Frontal cortex (tissue), 4 donors: ENCODE measurements around the gene PRKCSH. TPM values are rescaled to one million over a fixed set of nuclear protein-coding genes. Genes with fewer than 3 reads are reported as not detected.
A peak's percentile ranks its signal among the peaks of the same experiment; 100 is the strongest.
"Not testable (repeated sequence)": the region's sequence is repeated elsewhere in the genome, so short reads cannot be mapped to it uniquely, and the experiment has no call there.

Experiments
- DNase-seq, 2 donors: peaks; one replicate each; pipeline ENCODE4 v3.0.0; 2012; ENCODE audit warnings: low spot score in 2 of 2
- FAIRE-seq: peaks from 2 replicates; lab custom pipeline; 2012; peaks lifted over from hg19 to GRCh38; lab: Jason Lieb, UNC
- total RNA-seq: library from RNA; depleted of rRNA; stranded (reverse); fragments of >200 nt; gene quantifications from one replicate; pipeline ENCODE4 v1.2.3, GENCODE V29; 2014
- donor health status: control.
- donor health status: control.
- donor health status: control.

Gene PRKCSH, protein sequence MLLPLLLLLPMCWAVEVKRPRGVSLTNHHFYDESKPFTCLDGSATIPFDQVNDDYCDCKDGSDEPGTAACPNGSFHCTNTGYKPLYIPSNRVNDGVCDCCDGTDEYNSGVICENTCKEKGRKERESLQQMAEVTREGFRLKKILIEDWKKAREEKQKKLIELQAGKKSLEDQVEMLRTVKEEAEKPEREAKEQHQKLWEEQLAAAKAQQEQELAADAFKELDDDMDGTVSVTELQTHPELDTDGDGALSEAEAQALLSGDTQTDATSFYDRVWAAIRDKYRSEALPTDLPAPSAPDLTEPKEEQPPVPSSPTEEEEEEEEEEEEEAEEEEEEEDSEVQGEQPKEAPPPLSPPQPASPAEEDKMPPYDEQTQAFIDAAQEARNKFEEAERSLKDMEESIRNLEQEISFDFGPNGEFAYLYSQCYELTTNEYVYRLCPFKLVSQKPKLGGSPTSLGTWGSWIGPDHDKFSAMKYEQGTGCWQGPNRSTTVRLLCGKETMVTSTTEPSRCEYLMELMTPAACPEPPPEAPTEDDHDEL
- total RNA-seq: 39.1 TPM

DNA sequence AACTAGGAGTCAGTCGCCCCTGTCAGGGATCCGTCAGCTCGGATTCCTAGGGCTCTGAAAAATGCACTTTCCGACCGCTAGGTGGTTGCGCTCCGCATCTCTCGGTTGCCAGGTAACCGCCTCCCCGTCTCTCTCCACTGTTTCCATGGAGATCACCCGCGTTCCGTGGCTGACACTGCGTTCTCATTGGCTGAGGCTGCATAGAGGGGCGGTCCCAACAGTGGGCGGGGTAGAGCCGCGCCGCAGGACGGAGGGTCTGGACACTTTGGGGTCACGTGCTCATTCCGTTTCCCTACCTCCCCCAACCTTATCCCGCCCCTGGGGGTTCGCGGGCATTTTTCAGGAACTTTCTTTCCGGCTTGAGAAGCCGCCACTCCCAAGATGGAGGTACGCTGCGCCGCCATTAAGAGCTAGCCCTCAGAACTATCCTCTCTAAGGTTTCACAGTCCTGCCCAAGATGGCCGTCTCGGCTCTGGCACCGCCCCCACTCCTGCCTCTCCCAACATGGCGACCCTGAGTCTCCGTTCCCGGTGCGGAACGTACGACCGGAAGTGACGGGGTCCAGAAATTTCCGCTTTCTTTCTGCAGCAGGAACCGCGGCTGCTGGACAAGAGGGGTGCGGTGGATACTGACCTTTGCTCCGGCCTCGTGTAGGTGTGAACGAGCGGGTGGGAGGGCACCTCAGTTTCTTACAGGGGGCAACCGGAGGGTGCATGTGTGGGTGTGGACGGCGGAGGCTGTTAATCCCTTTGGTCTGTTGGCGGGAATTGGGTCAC is at the start of gene PRKCSH, which contains the start of gene ODAD3:
Gene PRKCSH, plus strand, starts transcription at position 579 of the 776 bp plus-strand sequence. CDS start 483 bp downstream, outside the sequence.
Gene ODAD3, minus strand, starts transcription at position 65 of the 776 bp plus-strand sequence. CDS start 105 bp downstream, outside the sequence.
- FAIRE-seq: peak; percentile 99
- peak; percentile 95 to 98 for DNase-seq

DNA sequence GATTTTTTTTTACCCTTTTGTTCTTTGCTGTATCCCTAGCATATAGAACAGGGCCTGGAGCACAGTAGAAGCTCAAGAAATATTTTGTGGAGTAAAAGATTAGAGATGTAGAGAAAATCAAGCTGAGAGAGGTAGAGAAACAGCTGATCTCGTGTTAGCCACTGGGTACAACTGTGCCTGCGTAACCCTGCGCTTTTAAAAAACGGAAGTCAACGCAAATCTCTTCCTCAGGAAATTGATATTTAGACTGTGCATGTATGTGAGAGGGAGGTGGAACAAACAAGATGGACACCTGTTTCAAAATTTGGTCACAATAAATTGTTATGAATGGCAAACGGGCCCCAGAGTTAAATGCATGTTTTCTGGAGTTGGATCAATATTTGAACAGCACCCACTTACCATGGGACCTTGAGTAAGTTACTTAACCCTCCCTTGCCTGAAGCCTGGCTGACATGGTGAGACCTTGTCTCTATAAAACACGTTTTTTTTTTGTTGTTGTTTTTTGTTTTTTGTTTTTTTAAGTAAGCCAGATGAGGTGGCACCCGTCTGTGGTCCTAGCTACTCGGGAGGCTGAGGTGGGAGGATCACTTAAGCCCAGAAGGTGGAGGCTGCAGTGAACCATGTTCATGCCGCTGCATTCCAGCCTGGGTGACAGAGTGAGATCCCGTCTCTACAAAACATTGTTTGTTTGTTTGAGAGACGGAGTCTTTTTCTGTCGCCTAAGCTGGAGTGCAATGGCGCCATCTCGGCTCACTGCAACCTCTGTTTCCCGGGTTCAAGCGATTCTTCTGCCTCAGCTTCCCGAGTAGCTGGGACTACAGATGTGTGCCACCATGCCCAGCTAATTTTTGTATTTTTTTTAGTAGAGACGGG is 48.0 kb upstream of the PRKCSH start:
- no peak for FAIRE-seq
- DNase-seq: no peak

DNA sequence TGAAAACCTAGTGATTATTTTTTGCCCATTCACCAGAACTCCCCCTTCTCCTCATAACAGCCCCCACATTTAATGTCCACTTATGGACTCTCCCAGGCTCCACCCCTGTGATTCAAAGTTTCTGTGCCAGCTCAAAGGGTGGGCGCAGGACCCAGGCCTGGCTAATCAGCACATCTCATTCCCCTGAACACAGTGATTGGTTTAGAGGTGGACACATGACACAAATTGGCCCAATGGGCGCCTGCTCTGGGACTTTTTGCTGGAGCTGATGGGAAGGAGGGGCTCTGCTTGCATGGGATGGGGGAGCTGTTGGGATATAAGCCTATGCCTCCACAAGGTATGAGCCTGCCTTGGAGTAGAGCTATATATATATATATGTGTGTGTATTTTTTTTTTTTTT is 45.1 kb upstream of the PRKCSH start:
- DNase-seq (no peak), FAIRE-seq (no peak)

DNA sequence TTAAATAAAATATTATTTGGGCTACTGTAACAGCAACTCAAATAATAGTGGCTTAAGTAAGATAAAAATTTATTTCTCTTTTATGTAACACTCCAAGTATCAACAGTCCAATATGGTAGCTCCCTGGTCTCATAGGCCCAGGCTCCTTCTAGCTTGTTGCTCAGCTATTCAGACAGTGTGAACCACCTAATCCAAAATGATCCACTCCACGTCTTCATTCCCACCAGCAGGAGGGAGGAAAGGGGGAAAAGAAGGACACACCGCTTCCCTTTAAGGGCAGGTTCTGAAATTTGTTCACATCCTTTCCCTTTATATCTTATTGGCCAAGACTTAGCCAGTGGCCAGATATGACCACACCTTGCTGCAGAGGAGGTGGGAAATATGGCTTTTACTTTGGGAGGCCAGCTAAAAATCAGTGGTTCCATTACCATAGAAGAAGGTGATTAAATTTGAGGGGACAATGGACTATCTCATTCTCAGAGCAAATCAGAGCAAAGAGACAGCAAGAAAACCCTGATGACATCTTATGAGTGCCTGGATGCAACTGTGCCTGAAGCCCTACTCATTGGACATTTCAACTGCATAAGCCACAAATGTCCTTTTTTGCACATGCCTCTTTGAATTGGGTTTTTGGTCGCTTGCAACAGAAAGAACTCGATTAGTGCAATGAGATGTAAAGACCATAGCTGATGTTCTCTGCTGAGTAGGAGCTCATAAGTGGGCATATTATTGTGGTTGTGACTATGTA is 44.3 kb upstream of the PRKCSH start:
- FAIRE-seq (no peak), DNase-seq (no peak)

DNA sequence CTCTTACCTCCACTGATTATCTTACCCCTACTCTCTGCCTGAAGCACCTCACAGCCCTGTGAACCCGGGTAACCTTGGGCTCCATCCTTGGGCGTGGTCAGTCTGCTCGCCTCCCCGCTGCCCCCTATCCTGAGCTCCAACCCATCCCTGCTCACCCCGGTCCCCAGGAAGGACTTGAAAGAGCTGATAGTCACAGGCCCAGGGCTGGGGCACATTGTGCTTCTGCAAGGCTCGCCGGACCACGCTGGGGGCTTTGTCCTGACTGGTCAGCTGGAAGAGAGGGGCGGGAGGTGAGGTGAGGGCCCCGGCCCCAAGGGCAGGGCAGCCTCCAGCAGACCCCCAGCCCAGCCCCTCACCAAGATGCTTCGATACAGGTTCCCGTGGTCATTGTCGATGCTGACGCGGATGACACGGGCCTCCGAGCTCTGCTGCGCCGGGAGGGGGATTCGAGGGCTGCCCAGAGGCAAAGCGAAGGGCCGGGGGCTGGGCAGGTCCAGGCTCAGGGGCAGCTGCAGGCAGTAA is 38.3 kb upstream of the PRKCSH start:
- FAIRE-seq (no peak), DNase-seq (no peak)

DNA sequence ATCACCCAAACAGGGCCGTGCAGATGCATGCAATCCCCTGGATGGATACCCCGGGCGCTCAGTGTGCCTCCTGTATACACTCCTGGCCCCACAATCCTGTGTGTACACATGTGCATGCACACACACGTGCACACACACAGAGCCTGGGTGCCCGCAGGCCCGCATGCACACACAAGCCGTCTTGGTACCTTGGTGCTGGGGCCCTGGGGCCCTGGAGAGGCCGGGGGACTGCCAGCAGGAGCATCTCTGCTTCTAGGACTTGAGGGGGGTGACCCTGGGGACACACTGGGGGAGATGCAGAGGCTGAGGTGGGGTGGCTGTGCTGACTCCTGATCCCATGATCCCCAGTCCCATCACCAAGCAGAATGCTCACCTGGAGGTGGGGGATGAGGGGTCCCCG is 35.8 kb upstream of the PRKCSH start:
- FAIRE-seq (no peak), DNase-seq (no peak)

DNA sequence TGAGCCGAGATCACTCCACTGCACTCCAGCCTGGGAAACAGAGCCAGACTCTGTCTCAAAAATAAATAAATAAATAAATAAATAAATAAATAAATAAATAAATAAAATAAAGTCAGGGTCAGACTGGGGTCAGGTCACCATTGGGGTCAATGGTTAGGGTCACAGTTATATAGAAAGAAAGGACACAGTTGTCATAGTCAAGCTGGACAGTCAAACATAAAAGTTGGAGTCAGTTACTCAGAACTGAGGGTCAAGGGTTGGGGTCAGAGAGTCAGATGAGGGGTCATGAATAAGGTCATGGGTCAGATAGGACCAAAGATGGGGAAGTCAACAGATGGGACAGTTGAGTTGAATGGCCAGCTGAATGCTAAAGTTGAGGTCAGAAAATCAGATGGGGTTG is 34.6 kb upstream of the PRKCSH start:
- DNase-seq (no peak), FAIRE-seq (no peak)

DNA sequence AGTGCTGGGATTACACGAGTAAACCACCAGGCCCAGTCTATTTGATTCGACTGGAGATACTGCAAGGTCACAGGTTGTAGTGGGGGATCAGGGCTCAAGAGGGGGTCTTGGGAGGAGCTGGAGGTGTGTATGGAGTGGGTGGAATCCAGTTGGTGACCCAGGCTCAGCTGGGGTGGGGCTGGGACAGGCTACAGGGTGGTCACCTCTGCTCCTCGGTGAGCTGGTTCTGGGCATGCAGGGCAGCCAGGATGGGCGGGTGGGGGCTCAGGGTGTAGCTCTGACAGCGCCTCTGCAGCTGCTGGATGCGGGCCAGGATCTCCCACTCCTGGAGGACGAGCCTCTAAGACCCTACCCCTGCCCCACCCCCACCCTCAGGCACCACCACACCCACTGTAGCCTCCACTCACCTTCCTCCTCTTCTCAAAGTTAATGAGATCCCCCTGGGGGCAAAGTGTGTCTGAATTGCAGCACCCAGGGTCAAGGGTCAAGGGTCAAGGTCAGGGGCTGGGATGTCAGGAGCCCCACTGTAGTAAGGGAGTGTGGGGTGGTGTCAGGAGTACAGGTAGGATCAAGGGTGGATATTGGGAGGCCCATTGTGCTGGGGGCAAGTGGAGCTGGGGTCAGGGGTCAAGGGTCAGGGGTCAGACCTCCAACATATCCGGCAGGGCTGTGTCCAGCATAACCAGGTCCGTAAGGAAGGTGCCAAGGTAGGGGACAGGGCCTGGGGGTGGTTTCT is 33.5 kb upstream of the PRKCSH start:
- no peak for FAIRE-seq
- no peak for DNase-seq

DNA sequence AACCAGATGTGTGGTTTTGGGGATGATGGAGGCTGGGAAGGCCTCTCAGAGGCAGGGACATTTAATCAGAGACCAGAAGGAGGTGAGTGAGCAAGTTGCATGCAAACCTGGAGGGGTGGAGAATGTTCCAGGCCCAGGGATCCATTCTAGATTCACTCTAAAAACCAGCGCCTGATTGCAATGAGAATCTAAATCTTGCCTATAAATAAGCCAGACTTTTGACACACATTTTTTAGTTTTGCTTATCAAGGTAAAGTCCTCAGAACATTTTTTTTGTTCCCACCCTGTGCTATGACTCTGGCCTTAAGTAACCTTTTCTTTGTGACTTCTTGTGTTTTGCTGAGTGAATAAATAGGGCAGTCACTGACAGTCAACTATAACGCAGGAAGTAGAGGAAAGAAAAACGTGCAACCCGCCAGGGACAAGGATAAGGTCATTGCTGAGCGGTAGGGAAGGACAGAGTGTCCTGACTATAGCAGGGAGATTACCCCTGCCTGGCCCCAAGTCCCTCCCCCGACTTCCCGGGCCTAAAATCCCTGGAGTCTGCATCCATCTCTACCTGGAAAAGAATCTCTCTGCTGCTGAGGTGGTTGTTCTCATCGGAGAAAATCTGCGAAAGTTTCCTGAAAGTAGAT is 30.7 kb upstream of the PRKCSH start:
- DNase-seq: no peak
- FAIRE-seq: no peak

DNA sequence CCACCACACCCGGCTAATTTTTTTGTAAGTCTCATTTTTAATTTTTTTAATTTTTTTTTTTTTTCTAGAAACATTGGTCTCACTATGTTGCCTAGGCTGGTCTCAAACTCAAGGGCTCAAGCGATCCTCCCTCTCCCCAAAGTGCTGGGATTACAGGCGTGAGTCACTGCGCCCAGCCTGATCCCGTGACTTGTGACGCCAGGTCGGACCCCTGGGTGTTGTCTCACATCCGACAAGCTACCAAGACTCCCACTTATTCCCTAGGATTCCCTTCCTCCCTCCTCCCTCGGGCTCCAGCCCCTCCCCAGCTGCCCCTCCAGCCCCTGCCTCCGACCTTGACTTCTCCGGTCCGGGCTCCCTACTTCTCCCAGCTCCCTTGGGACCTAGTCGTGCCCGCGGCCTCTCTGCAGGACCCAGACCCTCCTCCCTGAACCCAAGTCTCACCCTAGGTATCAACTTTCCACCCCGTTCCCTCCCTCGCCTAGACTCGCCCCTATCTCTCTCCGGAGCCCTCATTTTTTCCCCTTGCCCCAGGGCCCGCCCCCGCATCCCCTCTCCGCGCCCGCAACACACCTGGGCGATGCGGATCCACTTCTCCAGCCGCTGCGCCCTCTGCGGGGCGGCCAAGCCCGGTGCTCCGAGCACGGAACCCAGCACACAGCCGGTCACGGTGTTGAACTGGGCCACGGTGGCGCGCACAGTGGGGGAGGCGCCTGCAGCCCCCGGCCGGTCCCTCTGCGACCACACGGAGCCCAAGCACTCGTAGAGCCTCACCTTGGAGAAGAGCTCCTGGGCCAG is 29.4 kb upstream of the PRKCSH start:
- FAIRE-seq: no peak
- DNase-seq: no peak

DNA sequence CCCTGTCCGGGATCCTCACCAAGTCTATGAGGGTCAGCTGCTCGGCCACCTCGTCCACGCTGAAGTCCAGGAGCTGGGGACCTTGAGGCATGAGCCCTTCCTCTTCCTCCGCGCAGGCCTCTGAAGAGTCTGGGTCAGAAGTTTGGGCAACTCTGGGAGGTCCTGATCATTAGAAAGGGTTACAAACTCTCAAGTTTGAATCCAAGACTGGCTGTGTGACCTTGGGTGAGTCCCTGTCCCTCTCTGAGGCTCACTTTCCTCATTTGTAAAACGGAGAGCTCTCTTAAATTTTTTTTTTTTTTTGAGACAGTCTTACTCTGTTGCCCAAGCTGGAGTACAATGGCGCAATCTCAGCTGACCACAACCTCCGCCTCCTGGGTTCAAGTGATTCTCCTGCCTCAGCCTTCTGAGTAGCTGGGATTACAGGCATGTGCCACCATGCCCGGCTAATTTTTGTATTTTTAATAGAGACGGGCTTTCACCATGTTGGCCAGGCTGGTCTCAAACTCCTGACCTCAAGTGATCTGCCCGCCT is 28.7 kb upstream of the PRKCSH start:
- FAIRE-seq: not testable (repeated sequence)

DNA sequence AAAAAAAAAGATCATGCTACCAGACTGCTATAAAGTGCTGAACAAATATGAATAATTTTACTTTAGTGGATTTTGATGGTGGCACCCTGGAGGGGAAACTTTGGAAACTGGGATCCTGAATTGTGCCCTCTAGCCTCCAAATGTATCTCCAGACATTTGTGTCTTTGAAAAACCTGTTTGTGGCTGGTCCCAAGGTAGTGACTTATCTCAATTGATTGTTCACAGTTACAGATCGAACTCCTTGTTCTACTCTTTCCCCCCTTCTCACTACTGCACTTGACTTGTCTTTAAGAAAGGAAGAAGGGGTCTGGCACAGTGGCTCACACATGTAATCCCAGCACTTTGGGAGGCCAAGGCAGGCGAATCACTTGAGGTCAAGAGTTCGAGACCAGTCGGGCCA is 26.8 kb upstream of the PRKCSH start:
- DNase-seq (no peak), FAIRE-seq (no peak)

More for the DNA sequence above, 28.7 kb upstream of the PRKCSH start:
- not testable (repeated sequence) for DNase-seq

DNA sequence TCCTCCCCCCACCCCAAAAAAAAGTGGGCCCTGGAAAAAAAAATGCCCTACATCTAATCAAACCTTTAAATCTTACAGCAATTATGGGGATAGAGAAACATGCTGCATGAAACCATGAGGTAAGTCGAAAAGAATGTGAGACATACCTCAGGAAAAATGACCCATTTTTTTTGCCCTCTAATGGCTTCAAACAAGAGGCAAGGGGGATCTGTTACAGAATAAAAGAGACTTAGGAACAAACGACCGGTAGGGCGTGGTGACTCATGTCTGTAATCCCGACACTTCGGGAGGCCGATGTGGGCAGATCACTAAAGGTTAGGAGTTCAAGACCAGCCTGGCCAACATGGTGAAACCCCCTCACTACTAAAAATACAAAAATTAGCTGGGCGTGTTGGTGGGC is 24.8 kb upstream of the PRKCSH start:
- no peak for DNase-seq

DNA sequence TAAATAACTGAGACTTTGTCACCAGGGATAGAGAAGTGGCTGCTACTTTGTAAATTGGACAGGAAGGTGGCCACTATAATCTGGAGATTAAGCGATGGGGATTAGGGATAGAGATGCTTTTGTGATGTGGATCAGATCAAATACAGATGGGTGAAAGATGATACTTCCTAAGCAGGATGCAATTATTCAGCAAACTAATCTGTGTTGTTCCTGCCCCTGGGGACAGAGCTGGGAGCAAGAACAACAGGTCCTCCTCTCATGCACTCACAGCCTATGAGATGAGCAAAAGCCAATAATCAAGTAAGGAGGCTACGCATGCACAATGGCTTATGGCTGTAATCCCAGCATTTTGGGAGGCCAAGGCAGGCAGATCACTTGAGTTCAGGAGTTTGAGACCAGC is 20.9 kb upstream of the PRKCSH start:
- FAIRE-seq: no peak
- DNase-seq: no peak

More for the DNA sequence above, 24.8 kb upstream of the PRKCSH start:
- no peak for FAIRE-seq

DNA sequence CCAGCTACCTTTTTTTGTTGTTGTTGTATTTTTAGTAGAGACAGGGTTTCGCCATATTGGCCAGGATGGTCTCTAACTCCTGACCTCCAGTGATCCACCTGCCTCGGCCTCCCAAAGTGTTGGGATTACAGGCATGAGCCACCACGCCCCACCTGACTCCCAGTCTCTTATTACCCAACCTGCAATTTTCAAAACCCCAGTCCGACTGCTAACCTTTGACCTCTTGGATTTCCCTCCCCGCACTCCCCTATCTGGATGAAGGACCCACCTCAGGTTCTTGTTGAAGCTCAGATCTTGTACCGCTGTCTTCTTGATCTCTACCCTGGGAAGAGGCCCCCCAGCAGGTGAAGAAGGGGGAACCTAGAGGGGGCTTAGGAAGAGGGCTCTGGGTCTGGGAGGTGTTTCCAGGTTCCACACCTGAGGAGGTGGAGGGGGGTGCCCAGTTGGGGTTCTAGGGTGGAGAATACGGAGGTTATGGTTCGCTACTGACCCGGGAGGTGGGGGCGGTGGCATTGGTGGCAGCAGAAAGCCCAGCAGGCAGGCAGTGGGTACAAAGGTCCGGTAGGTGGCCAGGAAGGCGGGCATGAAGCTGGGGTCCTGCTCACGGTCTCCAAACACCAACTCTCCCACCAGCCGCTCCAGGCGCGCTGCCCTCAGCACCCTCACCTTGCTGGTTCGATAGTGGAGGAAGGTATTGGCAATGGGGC is 18.9 kb upstream of the PRKCSH start:
- DNase-seq (no peak), FAIRE-seq (no peak)

DNA sequence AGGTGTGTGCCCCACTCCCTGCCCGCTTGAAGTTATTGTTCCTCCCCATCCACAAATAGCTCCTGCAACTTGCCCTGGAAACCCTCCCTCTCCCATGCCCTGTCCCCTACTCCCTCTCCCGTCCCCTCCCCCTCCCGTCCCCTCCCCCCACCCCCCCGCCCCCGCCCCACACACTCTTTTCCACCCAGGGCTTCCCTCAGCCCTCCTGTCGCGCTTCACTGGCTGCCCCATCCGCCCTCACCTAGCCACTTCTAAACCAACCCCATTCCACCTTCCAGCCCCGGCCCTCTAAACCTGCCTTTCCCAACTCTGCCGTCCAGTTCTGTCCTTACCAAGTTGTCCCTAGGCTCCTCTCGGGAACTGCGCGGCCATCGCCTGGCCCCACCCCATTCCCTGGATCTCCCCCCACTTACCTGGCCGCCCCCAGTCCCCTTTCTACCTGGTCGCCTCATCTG is 17.3 kb upstream of the PRKCSH start:
- DNase-seq (no peak), FAIRE-seq (no peak)
